ENCODE results near the gene SPINK7.
"Not testable (repeated sequence)": the region's sequence is repeated elsewhere in the genome, so short reads cannot be mapped to it uniquely, and the experiment has no call there.

Gene SPINK7

DNA sequence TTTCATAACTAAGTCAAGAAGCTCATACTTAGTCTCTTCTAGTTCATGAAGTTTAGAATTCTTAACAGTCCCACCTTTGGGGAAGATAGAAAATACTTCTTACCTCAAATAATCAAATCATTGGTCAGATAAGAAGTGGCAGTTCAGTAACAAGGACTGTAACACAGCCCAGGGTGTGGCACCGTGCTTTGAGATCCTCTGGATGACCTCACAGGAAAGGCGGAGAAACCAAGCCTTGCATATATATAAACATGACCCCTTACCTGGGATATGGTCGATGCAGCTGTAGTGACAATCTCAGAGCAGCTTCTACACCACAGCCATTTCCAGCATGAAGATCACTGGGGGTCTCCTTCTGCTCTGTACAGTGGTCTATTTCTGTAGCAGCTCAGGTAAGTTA is at the start of gene SPINK7:
Gene SPINK7, plus strand, starts transcription at position 271 of the 400 bp plus-strand sequence. Its CDS starts 61 bp downstream, at position 332.
- DNase-seq = no peak

DNA sequence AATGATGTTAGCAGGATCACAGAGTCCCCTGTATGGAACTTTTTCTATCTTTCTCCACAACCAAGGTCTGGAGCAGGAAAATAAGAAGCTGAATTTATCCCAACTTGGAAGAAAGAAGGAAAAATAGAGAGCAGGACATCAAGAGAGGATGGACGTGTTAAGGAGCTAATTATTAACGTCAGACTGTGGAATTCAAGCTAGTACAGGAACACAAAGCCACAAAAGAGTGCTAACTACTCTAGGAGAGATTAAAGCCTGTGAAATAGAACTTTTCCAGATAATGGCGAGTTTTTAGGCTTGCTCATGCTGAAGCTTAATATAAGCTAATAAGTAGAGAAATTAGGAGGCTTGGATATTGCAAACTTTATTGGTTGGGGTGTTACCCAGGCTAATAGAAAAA is 44.3 kb upstream of the SPINK7 start:
- DNase-seq = no peak

DNA sequence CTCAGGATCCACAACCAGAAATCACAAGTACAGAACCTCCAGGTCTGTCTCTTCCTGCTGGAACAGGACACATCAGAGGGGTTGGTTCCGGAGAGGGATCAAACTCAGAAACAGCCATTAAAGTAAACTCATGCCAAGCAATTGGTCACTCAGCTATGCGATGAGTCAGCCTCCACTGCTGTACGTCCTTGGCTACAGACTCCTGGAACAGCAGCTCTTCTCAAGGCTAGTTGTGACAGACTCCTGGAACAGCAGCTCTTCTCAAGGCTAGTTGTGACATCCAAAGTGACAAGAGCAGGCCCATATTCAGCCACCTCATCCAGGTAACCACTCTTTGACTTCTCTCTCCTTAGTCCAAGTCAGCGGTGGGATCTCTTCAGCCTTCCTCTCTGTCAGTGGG is 43.7 kb upstream of the SPINK7 start, which contains the start of gene SPINK13:
Gene SPINK13, plus strand, starts transcription at position 229 of the 400 bp plus-strand sequence. CDS start 1,279 bp downstream, outside the sequence.
- no peak for DNase-seq

DNA sequence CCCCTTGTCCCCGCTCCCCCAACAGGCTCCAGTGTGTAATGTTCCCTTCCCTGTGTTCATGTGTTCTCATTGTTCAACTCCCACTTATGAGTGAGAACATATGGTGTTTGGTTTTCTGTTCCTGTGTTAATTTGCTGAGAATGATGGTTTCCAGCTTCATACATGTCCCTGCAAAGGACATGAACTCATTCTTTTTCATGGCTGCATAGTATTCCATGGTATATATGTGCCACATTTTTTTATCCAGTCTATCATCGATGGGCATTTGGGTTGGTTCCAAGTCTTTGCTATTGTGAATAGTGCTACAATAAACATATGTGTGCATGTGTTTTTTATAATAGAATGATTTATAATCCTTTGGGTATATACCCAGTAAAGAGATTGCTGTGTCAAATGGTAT is 37.1 kb upstream of the SPINK7 start:
- DNase-seq = not testable (repeated sequence)

DNA sequence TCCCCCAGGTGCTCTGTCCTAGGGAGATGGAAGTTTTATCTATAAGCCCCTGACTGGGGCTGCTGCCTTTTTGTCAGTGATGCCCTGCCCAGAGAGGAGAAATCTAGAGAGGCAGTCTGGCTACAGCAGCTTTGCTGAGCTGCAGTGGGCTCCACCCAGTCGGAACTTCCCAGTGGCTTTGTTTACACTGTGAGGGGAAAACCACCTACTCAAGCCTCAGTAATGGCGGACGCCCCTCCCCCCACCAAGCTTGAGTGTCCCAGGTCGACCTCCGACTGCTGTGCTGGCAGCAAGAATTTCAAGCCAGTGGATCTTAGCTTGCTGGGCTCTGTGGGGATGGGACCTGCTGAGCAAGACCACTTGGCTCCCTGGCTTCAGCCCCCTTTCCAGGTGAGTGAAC is 31.3 kb upstream of the SPINK7 start:
- not testable (repeated sequence) for DNase-seq

DNA sequence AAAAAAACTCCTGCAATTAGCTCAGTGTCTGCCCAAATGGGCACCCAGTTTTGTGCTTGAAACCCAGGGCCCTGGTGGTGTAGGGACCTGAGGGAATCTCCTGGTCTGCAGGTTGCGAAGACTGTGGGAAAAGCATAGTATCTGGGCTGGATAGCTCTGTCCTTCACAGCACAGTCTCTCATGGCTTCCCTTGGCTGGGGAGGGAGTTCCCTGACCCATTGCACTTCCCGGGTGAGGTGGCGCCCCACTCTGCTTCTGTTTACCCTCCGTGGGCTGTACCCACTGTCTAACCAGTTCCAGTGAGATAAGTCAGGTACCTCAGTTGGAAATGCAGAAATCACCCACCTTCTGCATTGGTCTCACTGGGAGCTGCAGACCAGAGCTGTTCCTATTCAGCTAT is 30.9 kb upstream of the SPINK7 start:
- DNase-seq = not testable (repeated sequence)

DNA sequence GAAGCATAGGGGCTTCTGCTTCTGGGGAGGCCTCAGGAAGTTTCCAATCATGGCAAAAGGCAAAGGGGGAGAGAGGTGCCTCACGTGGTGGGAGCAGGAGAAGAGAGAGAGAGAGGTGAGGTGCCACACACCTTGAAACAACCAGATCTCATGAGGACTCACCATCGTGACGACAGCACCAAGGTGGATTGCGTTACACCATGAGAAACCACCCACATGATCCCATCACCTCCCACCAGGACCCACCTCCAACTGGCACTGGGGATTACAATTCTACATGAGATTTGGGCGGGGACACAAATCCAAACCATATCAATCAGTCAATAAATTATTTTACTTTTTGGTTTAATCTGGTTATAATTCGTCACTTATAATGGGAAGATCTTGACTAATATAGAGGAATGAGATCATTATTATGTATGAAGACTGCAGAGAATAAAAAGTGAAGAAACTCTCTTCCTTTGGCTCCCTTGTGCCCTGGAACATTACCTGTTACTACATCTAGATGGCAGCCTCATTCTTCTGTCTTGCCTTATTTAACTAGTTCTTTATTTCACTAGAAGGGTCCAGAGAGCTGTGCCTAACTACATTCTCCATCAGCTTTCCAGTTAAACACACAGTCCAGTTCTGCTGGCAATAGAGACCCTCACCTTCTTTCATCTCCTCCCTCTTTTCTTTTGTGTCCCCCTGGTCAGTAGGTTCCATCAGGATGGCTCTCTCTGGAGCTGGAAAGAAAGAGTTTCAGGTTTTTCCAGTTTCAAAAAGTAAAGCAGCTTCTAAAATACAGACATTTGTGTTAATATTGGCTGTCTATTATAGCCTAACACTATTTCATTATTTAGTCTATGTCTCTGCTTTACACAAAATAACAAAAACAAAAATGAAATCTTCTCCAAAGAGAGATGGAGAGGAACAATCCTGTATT is 21.7 kb upstream of the SPINK7 start:
- DNase-seq = peak; percentile 3

DNA sequence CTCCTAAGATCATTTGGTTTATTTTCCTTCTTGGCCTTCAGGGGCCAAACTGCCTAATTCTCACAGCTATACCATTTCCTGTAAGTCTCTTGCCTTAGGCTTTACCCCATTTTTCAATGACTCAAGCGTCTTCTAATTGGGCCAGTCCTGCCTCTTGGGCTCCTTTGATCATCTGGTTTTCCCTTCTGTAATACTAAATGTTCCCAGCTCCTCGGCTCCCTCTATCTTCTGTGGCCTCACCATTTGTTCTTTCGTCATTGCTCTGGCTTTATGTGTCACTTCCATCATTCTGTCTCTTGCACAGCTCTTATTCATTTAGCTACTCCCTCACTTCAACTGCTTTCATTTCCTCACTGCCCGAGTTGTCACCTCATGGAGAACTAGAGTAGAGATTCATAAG is 14.5 kb upstream of the SPINK7 start:
- no peak for DNase-seq

DNA sequence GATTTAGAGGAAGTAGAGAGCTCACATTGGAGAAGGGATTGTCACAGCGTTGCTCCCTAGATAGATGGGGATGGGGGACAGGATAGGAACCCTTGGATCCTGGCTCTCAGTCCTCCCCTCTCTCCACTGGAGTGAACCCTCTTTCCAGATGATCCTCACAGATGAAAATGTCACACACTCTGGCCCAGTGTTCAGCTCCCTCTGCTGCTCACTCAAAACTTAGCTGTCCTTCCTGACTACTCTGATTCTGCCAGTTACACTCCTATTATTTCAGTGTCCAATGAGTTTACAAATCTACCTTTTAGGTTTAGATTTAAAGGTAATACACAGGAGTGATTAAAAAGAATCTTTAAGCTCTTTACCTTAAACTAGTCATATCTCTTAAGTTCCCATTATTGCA is 5.8 kb upstream of the SPINK7 start:
- DNase-seq = no peak

DNA sequence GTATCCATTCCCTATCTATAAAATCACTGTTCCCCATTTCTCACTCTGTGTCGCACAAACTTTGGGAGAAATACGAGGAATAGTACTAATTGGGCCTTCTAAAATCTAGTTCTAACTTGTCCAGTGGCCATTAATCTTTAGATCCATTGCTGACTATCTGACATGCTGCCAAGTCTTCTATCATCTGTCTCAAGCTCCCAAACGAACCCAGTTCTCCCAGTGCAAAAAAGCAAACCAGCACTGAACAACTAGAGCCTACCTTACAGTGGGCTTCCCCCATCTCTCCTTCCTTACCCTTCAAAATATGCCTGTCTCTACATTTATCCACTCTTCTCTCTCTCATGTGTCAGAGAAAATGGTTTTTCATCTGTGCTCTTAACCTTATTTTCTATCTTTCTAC is 3.2 kb upstream of the SPINK7 start:
- no peak for DNase-seq

DNA sequence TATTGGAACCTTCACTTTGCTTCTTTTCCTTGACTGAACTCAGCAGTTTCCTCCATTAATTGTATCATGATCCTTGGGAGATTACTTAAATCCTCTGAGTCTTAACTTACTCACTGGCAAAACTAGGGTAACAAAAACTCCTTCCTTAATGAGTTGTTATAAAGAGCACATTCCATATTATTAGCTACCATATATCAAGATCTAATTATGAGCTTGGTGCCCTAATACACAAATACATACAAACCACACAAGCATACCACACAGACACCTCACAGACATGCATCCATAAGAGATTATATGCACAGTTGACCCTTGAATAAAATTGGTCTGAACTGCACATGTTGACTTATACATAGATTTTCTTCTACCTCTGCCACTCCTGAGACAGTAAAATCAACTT is 2.5 kb upstream of the SPINK7 start:
- no peak for DNase-seq

DNA sequence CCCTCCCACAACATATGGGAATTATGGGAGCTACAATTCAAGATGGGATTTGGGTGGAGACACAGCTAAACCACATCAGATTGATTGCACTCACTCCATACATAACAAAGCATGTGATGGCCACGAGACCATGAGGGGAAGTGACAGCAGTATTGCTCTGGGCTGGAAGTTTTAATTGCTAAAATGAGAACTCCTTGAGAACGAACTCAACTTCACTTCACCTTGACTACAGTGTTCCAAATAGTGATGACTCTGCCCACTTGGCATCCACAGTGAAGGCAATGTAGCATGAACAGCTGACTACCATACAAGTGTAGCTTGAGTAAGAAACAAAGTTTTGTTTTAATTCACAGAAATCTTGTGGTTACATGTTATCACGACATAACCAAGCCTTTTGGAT is 739 bp upstream of the SPINK7 start:
- no peak for DNase-seq

DNA sequence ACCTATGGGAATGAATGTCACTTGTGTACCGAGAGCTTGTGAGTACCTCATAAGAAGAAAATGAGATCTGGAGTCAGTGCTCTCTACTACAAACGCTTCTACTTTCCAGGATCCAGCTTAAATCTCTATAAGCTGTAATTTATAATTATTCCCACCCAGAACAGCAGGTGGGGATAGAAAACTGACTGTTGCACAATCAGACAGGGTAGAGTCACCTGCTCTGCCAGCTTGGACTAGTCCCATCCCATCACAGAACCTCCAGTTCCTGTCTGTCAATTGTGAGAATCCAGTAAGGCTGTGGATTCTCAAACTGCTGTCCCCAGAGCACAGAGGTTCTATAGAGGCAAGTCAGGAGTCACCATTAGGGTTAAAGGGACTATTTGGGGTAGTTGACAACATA is 2.0 kb downstream of the SPINK7 start:
- DNase-seq = no peak

DNA sequence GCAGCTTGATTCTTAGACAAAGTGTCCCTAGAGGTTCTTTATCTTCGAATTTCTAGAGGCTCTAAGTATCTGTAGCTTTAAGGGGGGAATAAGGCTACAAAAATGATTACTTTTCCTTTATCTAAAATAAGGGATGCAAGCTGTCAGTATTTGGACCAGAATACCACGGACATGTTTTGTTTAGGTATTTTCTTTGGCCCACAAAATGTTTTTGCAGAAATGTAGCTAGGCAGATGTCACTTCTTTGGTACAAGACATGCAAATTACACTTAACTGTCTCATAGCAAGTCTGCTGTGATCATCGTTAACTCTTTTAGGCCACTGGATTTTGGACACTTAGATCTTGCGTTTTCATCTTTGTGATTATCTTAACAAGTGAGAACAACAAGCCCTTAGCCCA is 2.5 kb downstream of the SPINK7 start:
- no peak for DNase-seq

DNA sequence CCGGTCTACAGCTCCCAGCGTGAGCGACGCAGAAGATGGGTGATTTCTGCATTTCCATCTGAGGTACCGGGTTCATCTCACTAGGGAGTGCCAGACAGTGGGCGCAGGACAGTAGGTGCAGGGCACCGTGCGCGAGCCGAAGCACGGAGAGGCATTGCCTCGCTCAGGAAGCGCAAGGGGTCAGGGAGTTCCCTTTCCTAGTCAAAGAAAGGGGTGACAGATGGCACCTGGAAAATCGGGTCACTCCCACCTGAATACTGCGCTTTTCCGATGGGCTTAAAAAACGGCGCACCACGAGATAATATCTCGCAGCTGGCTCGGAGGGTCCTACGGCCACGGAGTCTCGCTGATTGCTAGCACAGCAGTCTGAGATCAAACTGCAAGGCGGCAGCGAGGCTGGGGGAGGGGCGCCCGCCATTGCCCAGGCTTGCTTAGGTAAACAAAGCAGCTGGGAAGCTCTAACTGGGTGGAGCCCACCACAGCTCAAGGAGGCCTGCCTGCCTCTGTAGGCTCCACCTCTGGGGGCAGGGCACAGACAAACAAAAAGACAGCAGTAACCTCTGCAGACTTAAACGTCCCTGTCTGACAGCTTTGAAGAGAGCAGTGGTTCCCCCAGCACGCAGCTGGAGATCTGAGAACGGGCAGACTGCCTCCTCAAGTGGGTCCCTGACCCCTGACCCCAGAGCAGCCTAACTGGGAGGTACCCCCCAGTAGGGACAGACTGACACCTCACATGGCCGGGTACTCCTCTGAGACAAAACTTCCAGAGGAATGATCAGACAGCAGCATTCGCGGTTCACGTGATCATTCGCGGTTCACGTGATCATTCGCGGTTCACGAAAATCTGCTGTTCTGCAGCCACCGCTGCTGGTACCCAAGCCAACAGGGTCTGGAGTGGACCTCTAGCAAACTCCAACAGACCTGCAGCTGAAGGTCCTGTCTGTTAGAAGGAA is 8.1 kb downstream of the SPINK7 start:
- not testable (repeated sequence) for DNase-seq

DNA sequence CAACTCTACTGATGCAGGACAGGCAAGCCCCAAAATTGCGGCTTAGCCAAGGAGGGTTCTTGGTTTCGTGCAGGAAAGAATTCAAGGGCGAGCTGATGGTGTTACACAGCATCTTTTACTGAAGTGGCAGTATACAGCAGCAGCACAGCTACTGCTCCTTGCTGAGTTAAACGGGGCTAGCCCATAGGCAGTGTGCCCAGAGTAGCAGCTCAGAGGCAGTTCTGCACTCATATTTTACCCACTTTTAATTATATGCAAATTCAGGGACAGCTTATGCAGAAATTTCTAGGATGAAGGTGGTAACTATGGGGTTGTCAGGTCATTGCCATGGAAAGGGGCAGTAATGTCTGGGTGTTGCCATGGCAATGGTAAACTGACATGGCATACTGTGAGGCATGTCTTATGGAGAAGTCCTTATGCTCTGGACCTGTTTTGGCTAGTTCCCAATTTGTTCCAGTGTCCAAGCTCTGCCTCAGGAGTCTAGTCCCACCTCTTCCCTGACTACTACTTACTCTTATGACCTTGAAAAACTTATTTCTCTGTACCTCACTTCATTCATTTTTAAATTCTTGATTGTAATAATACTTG is 21.1 kb downstream of the SPINK7 start:
- no peak for DNase-seq

DNA sequence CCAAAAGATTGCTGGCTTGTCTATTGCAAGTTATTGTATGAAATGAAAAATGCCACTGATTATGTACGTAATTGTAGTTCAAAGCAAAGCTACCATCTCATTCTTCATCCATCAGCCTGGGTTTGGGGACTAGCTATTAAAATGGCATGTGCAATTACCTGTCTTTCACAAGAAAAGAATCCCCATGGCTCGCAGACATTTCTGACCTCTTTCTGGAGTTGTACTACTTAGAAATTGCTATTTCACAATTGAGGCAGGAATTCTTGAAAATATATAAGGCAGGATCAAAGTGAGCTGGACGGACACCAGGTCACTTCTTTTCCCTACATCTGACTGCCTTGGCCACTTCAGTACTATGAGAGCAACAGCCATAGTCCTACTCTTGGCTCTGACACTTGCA is 23.0 kb downstream of the SPINK7 start, which contains the start of gene SPINK9:
Gene SPINK9, plus strand, starts transcription at position 301 of the 400 bp plus-strand sequence. Its CDS starts 55 bp downstream, at position 356.
- no peak for DNase-seq

DNA sequence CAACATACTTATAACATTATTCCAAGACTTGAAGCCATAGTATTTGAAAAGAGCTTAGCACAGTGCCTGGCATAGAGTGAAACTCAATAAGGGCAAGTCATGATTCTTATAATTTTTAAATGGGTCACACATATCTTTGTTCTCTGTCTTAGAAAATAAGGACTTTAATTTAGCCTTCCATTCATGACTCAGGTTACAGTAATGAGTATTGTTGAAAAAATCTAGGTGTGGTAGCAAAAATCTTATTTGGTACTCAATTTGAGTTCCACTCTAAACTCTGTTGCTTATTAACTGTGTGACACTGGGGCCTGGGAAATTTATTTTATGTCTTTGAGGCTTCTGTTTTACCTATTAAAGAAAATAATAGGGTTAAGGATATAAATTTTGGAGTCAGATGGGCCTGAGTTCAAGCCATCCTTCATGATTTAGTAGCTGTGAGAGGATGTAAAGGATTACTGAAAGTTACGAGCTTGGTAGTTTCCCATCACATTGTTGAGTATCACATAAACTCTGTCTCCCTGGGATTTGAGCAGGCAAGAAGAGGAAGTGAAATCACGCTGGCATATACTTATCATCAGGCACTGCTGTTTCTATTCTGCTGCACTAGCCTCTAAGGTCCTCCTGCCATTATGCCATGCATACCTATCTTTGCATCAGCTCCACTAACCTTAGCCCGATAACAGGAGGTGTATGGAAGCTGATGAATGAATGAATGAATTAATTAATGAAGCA is 24.6 kb downstream of the SPINK7 start:
- DNase-seq = no peak

DNA sequence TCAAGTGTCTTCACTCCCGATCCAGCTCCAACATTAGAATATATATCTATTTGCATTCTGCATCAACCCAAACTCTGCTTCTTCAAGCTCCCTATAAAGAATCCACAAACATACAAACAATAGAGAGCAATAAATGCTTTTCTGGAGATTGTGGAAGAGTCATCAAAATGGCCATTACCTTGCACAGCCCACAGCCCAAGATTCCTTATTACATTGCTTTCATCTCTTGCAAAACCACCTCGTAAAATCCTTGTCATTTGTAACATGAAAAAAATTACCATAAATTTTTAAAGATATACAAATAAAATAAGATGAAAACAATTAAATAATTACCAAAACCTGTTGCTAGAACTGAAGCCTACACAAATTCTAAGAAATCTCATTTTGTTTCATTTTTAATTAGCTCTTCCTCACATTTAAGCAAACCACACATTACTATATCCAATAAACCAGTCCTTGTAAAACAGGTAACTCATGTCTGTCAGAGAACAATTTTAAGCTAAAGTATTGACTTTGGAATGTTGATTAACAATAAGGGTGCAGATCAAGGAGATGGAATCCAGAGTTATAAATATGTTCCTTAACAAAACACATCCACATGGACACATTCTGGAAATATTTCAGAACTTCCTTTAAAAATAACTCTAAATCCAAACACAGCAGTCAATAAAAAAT is 30.3 kb downstream of the SPINK7 start:
- DNase-seq = no peak

DNA sequence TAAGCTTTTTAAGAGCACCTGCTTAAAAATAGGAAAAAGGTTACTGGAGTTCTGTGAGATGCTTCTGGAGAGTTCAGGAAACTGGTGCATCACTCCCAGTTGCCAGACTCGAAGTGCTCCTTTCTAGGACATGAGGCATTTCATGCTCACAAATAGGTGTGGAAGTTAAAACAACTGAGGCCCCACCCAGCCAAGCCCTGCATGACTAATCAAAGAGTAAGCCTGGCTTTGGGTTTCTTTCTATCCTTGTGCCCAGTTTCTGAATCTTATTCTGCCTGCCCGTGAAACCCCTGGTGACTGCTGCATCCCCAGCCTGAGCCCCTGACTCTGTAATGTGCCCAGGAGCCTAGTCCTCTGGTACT is 30.8 kb downstream of the SPINK7 start:
- no peak for DNase-seq

DNA sequence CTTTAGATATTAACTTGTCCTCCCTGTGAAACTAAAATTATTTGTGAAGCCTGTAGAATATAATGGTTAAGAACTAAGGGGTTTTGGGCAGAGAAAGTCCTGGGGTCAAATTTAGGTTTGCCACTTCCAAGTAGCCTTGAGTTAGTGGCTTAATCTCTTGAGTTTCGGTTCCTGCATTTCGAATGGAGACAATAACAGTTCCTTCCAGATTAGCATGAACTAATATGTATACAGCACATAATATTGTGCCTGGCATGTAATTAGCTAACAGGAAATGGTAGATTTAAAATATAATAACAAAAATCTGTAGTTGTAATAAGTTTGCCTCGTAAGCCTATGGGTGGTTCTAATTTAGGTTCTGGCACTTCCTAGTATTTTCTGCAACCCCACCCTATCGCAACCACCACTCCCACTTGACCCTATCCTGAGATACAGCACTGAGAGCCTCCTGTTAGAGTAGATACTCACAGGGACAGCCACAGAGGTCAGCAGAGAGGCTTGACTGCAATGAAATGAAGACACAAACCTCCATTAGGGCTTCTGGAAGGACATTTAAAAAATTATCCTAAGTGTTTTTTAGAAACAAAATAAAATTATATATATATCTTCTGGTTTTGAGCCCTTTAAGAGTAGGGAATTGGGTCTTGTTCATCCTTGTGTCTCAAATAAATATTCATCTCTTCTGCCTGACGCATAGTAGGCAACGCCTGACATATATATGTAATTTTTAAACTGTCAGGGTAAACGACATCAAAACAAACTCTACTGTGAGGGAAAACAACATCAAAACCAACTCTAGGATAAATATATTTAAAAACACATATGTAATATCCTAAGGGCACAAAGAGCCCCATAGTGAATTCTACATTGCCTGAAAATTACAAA is 31.6 kb downstream of the SPINK7 start:
- DNase-seq = no peak

Measured in activated CD4-positive, alpha-beta T cell treated with anti-CD3 and anti-CD28 coated beads, Interleukin-2, Interleukin-6, amounts not matched to agents 100 ng/mL and 50 ng/mL, durations not matched to agents 16 hours and 8 hours (primary cell).